GM23338 (cell line): ENCODE measurements around the gene SLC45A1. TPM values are rescaled to one million over a fixed set of nuclear protein-coding genes. Genes with fewer than 3 reads are reported as not detected.

ENCODE experiments used
- ATAC-seq: fragments of 200-7000 bp; cut with Tn5 transposase; 3 replicates; pipeline ENCODE4 v1.9.1; 2020
- DNase-seq: peaks from one replicate; pipeline ENCODE4 v3.0.0-alpha.2; 2015; ENCODE audit warnings: low spot score
- H2AFZ ChIP-seq: fragments of 200-600 bp; sonication (generic); 2 replicates; pipeline ENCODE4 v1.8.0; 2016; ENCODE audit warnings: antibody characterized with exemption, mild to moderate bottlenecking, moderate library complexity
- H3F3A ChIP-seq: fragments of 200-600 bp; sonication (generic); replicated peaks from 2 replicates; pipeline ENCODE4 v1.8.0; 2017; ENCODE audit warnings: antibody characterized with exemption, mixed run types, low read depth
- H3K27ac ChIP-seq: fragments of 200-600 bp; sonication (generic); 2 replicates; pipeline ENCODE4 v1.6.1; 2016; ENCODE audit warnings: low read depth
- H3K27me3 ChIP-seq: fragments of 200-600 bp; sonication (generic); 2 replicates; pipeline ENCODE4 v1.8.0; 2016; ENCODE audit warnings: mild to moderate bottlenecking, mixed run types, moderate library complexity; ENCODE audit not compliant: insufficient read depth
- H3K36me3 ChIP-seq: fragments of 200-600 bp; sonication (generic); 2 replicates; pipeline ENCODE4 v1.8.0; 2016; ENCODE audit warnings: mild to moderate bottlenecking; ENCODE audit not compliant: insufficient read depth
- H3K4me1 ChIP-seq: fragments of 200-600 bp; sonication (generic); 2 replicates; pipeline ENCODE4 v1.8.0; 2016; ENCODE audit warnings: mild to moderate bottlenecking, moderate library complexity; ENCODE audit not compliant: insufficient read depth
- H3K4me2 ChIP-seq: fragments of 200-600 bp; sonication (generic); 2 replicates; pipeline ENCODE4 v1.7.1; 2017; ENCODE audit warnings: mixed run types
- H3K4me3 ChIP-seq: fragments of 200-600 bp; sonication (generic); 2 replicates; pipeline ENCODE4 v1.6.1; 2016; ENCODE audit warnings: mixed run types
- H3K79me2 ChIP-seq: fragments of 200-600 bp; sonication (generic); replicated peaks from 2 replicates; pipeline ENCODE4 v1.8.0; 2017; ENCODE audit warnings: mild to moderate bottlenecking; ENCODE audit not compliant: insufficient read depth
- H3K9me2 ChIP-seq: fragments of 200-600 bp; sonication (generic); 2 replicates; pipeline ENCODE4 v1.8.0; 2017; ENCODE audit not compliant: insufficient read depth
- H4K20me1 ChIP-seq: fragments of 200-600 bp; sonication (generic); replicated peaks from 2 replicates; pipeline ENCODE4 v1.8.0; 2017; ENCODE audit warnings: mild to moderate bottlenecking; ENCODE audit not compliant: insufficient read depth
- H3K27ac Mint-ChIP-seq: 2 replicates; pipeline ENCODE4 v1.8.0; 2020; ENCODE audit warnings: inconsistent platforms, mild to moderate bottlenecking, moderate library complexity, mixed read lengths
- H3K27me3 Mint-ChIP-seq: 3 replicates; pipeline ENCODE4 v1.8.0; 2022; ENCODE audit warnings: low read depth, mild to moderate bottlenecking, moderate library complexity, mixed read lengths, inconsistent platforms; ENCODE audit not compliant: insufficient read depth, poor library complexity
- H3K36me3 Mint-ChIP-seq: 3 replicates; pipeline ENCODE4 v1.8.0; 2021; ENCODE audit warnings: low read depth, mild to moderate bottlenecking, inconsistent platforms, moderate library complexity, mixed read lengths
- H3K4me1 Mint-ChIP-seq: 3 replicates; pipeline ENCODE4 v1.8.0; 2020; ENCODE audit warnings: mild to moderate bottlenecking, inconsistent platforms, mixed read lengths
- H3K4me3 Mint-ChIP-seq: 3 replicates; pipeline ENCODE4 v1.8.0; 2021; ENCODE audit warnings: moderate library complexity, mild to moderate bottlenecking, inconsistent platforms, mixed read lengths
- H3K9me3 Mint-ChIP-seq: 3 replicates; pipeline ENCODE4 v1.8.0; 2020; ENCODE audit warnings: moderate library complexity, mild to moderate bottlenecking, inconsistent platforms, mixed read lengths
- CREB1 ChIP-seq: fragments of 250-450 bp; sonication (Bioruptor Pico); IDR thresholded peaks from 2 replicates; pipeline ENCODE4 v1.5.0; 2020; ENCODE audit warnings: low read depth, mild to moderate bottlenecking, moderate library complexity
- EZH2 ChIP-seq: fragments of 200-600 bp; sonication (generic); IDR thresholded peaks from one replicate; pipeline ENCODE4 v1.8.0; 2017; ENCODE audit warnings: antibody characterized with exemption, mild to moderate bottlenecking, low read depth; ENCODE audit not compliant: unreplicated experiment
- JUNB ChIP-seq: IDR thresholded peaks from one replicate; pipeline ENCODE4 v1.6.1; 2016; ENCODE audit warnings: antibody characterized with exemption; ENCODE audit not compliant: unreplicated experiment
- NANOG ChIP-seq: IDR thresholded peaks from 2 replicates; pipeline ENCODE4 v1.6.1; 2016; ENCODE audit warnings: antibody characterized with exemption, borderline replicate concordance
- STAT1 ChIP-seq: IDR thresholded peaks from one replicate; pipeline ENCODE4 v1.6.1; 2016; ENCODE audit warnings: antibody characterized with exemption; ENCODE audit not compliant: unreplicated experiment
- ZNF114 ChIP-seq: fragments of 250-450 bp; sonication (Bioruptor Pico); IDR thresholded peaks from 2 replicates; pipeline ENCODE4 v1.5.0; 2020; ENCODE audit warnings: mild to moderate bottlenecking, moderate library complexity
- ZNF331 ChIP-seq: fragments of 250-450 bp; sonication (Bioruptor Pico); IDR thresholded peaks from 2 replicates; pipeline ENCODE4 v1.5.0; 2020; ENCODE audit warnings: low read depth, mild to moderate bottlenecking, moderate library complexity
- polyA plus RNA-seq: library from polyadenylated mRNA; unstranded; fragments of >200 nt; fragmentation: Nextera tagmentation; extraction: Ambion mirVana; gene quantifications from 2 replicates; pipeline ENCODE4 v1.2.1, GENCODE V29; 2016
- total RNA-seq: library from RNA; depleted of rRNA; stranded (reverse); fragments of >200 nt; shearing (Covaris generic); gene quantifications from 2 replicates; pipeline ENCODE4 v1.2.3, GENCODE V29; 2014
- TF ChIP-seq, protein P1 (sequence below): fragments of 250-450 bp; sonication (Bioruptor Pico); IDR thresholded peaks from 2 replicates; pipeline ENCODE4 v1.5.0; 2020; ENCODE audit warnings: mild to moderate bottlenecking, moderate library complexity
- TF ChIP-seq, protein P2 (sequence below): IDR thresholded peaks from 2 replicates; pipeline ENCODE4 v1.6.1; 2016; ENCODE audit warnings: antibody characterized with exemption

The SLC45A1 gene
- total and polyA plus RNA-seq, 2 experiments from 2014 or later = 1.3 to 2.3 TPM

DNA sequence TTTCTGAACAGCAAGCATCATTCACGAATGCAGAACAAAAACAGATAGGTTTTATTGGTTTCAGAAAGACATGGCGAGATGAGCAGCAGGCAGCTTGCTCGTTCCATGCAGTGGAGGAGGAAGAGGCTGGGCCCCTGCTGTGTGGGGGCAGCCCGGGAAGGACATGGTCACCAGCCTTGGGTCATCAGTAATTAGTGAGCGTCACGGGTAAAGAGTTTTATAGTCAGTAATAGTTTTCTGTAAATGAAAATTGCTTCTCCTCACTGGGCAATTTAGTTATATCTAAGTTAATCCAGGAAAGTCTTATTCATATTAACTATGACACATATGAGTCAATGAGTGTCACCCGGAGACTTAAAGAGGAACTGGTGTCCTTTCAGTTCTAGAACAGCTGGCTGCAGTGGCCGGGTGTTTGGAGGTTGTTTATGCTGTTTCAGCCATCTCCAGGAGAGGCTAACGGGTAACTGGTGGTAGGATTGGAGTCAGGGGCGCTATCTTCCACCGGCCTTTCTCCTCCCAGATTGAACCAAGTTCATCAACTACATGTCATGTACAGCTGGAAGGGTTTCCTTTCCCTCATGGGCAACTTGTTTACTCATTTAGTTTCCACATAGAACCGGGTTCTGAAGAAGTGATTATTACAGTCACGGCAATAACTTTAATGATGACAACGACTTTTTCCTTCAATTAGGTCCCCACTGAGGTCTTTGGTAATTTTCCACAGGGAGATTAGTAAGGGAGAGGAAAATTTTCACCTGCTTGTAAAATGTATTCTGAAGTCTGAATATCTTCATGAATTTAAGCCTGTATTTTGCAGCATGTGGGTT, 34.6 kb upstream of the SLC45A1 start (continued):
- TF ChIP-seq, protein P1, sequence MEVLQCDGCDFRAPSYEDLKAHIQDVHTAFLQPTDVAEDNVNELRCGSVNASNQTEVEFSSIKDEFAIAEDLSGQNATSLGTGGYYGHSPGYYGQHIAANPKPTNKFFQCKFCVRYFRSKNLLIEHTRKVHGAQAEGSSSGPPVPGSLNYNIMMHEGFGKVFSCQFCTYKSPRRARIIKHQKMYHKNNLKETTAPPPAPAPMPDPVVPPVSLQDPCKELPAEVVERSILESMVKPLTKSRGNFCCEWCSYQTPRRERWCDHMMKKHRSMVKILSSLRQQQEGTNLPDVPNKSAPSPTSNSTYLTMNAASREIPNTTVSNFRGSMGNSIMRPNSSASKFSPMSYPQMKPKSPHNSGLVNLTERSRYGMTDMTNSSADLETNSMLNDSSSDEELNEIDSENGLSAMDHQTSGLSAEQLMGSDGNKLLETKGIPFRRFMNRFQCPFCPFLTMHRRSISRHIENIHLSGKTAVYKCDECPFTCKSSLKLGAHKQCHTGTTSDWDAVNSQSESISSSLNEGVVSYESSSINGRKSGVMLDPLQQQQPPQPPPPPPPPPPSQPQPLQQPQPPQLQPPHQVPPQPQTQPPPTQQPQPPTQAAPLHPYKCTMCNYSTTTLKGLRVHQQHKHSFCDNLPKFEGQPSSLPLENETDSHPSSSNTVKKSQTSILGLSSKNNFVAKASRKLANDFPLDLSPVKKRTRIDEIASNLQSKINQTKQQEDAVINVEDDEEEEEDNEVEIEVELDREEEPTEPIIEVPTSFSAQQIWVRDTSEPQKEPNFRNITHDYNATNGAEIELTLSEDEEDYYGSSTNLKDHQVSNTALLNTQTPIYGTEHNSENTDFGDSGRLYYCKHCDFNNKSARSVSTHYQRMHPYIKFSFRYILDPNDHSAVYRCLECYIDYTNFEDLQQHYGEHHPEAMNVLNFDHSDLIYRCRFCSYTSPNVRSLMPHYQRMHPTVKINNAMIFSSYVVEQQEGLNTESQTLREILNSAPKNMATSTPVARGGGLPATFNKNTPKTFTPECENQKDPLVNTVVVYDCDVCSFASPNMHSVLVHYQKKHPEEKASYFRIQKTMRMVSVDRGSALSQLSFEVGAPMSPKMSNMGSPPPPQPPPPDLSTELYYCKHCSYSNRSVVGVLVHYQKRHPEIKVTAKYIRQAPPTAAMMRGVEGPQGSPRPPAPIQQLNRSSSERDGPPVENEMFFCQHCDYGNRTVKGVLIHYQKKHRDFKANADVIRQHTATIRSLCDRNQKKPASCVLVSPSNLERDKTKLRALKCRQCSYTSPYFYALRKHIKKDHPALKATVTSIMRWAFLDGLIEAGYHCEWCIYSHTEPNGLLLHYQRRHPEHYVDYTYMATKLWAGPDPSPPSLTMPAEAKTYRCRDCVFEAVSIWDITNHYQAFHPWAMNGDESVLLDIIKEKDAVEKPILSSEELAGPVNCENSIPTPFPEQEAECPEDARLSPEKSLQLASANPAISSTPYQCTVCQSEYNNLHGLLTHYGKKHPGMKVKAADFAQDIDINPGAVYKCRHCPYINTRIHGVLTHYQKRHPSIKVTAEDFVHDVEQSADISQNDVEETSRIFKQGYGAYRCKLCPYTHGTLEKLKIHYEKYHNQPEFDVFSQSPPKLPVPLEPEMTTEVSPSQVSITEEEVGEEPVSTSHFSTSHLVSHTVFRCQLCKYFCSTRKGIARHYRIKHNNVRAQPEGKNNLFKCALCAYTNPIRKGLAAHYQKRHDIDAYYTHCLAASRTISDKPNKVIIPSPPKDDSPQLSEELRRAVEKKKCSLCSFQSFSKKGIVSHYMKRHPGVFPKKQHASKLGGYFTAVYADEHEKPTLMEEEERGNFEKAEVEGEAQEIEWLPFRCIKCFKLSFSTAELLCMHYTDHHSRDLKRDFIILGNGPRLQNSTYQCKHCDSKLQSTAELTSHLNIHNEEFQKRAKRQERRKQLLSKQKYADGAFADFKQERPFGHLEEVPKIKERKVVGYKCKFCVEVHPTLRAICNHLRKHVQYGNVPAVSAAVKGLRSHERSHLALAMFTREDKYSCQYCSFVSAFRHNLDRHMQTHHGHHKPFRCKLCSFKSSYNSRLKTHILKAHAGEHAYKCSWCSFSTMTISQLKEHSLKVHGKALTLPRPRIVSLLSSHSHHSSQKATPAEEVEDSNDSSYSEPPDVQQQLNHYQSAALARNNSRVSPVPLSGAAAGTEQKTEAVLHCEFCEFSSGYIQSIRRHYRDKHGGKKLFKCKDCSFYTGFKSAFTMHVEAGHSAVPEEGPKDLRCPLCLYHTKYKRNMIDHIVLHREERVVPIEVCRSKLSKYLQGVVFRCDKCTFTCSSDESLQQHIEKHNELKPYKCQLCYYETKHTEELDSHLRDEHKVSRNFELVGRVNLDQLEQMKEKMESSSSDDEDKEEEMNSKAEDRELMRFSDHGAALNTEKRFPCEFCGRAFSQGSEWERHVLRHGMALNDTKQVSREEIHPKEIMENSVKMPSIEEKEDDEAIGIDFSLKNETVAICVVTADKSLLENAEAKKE (CRISPR knock-in tag) = no peak
- no peak for TF ChIP-seq CREB1

DNA sequence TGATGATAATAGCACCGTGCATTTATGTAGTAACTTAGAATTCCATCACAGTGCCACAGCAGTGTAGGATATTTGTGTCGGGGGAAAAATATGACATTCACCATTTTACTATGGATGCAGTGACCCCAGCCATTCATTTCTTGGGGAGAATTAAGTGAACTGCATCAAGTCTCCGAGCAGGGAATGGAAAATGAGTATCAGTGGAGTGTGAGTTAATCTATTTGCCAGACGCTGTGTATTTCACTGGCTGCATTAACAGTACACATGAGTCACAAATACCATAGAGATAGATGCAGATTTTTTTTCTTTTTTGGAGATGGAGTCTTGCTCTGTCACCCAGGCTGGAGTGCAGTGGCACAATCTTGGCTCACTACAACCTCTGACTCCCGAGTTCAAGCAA, 33.8 kb upstream of the SLC45A1 start:
- H3K4me3 Mint-ChIP-seq = no peak overlapping the region
- no peak overlapping the region for H3K27ac Mint-ChIP-seq
- DNase-seq (no peak), ATAC-seq (no peak)
- Histone ChIP-seq H3K27me3 (no peaks in the 10 kb centered on the region), H2AFZ (no peak overlapping the region), H3K9me2 (0 out of 2 replicates have a peak, but pooled peaks cover 4% of the 10 kb centered on the region), H3K4me2 (no peak overlapping the region), H3K79me2 (no peaks in the 10 kb centered on the region), H3K27ac (no peak overlapping the region), H3F3A (0 out of 2 replicates have a peak, but pooled peaks cover 3% of the 10 kb centered on the region), H3K4me1 (no peaks in the 10 kb centered on the region), H3K4me3 (no peak overlapping the region), H4K20me1 (no peaks in the 10 kb centered on the region), H3K36me3 (peaks cover 5% of the 10 kb centered on the region; the same call in 1 of the 2 replicates)
- peaks cover 7% of the 10 kb centered on the region for H3K27me3 Mint-ChIP-seq
- no peaks in the 10 kb centered on the region for H3K9me3 Mint-ChIP-seq
- H3K36me3 Mint-ChIP-seq = no peaks in the 10 kb centered on the region
- peaks cover 17% of the 10 kb centered on the region for H3K4me1 Mint-ChIP-seq
- TF ChIP-seq ZNF114 (CRISPR knock-in tag) = no peak
- TF ChIP-seq, protein P2, sequence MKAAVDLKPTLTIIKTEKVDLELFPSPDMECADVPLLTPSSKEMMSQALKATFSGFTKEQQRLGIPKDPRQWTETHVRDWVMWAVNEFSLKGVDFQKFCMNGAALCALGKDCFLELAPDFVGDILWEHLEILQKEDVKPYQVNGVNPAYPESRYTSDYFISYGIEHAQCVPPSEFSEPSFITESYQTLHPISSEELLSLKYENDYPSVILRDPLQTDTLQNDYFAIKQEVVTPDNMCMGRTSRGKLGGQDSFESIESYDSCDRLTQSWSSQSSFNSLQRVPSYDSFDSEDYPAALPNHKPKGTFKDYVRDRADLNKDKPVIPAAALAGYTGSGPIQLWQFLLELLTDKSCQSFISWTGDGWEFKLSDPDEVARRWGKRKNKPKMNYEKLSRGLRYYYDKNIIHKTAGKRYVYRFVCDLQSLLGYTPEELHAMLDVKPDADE = no peak
- TF ChIP-seq CREB1 = no peak
- no peak for TF ChIP-seq EZH2
- no peak for TF ChIP-seq ZNF331 (CRISPR knock-in tag)
- TF ChIP-seq JUNB = no peak
- TF ChIP-seq NANOG = no peak
- no peak for TF ChIP-seq STAT1
